Gastroesophageal sphincter (tissue), 4 donors: ENCODE data around the gene PIP5K1B. TPM values are rescaled to one million over a fixed set of nuclear protein-coding genes. Genes with fewer than 3 reads are reported as not detected.

Experiments used
- ATAC-seq: fragments of 150-250 bp; one replicate; pipeline ENCODE4 v1.9.1; 2016; ENCODE audit warnings: mild to moderate bottlenecking, moderate library complexity
- H3K27ac ChIP-seq, 4 donors: fragments of 200-600 bp; sonication (generic) in 3 of 4; 1 replicate in 3 of 4; 2 replicates in 1 of 4; pipeline ENCODE4 v1.5.1; 2016 to 2019
- H3K27me3 ChIP-seq: fragments of 200-600 bp; sonication (generic); one replicate; pipeline ENCODE4 v1.5.1; 2019
- H3K36me3 ChIP-seq, 2 donors: fragments of 200-600 bp; sonication (generic); one replicate each; pipeline ENCODE4 v1.5.1; 2019; ENCODE audit warnings: control low read depth in 1 of 2
- H3K4me1 ChIP-seq, 3 donors: fragments of 200-600 bp; sonication (generic); 1 replicate in 2 of 3; 2 replicates in 1 of 3; pipeline ENCODE4 v1.5.1; 2016 to 2019; ENCODE audit warnings: control low read depth in 2 of 3
- H3K4me3 ChIP-seq, 2 donors: fragments of 200-600 bp; sonication (generic); one replicate each; pipeline ENCODE4 v1.5.1; 2019; ENCODE audit warnings: mild to moderate bottlenecking in 1 of 2, moderate library complexity in 1 of 2
- H3K9me3 ChIP-seq, 3 donors: fragments of 200-600 bp; sonication (generic); one replicate each; pipeline ENCODE4 v1.5.1; 2017 to 2019; ENCODE audit warnings: control low read depth in 2 of 3
- EP300 ChIP-seq: sonication (generic); formaldehyde crosslinking; IDR thresholded peaks from one replicate; pipeline ENCODE4 v1.6.1; 2017; ENCODE audit warnings: antibody characterized with exemption, mild to moderate bottlenecking
- POLR2A ChIP-seq, 2 donors: fragments of 450-650 bp; IDR thresholded peaks; one replicate each; pipeline ENCODE4 v1.6.1; 2017; ENCODE audit warnings: antibody characterized with exemption in 2 of 2, mild to moderate bottlenecking in 2 of 2, moderate library complexity in 1 of 2
- POLR2AphosphoS5 ChIP-seq: sonication (generic); formaldehyde crosslinking; IDR thresholded peaks from one replicate; pipeline ENCODE4 v1.6.1; 2017; ENCODE audit warnings: antibody characterized with exemption
- WGBS, 2 donors: methylation state at CpG; one replicate each; pipeline ENCODE4 v1.1.5; 2018; ENCODE audit warnings: low coverage in 1 of 2; 5-methylcytosine and 5-hydroxymethylcytosine counted together
- total RNA-seq, 4 donors: library from RNA; depleted of rRNA; stranded (reverse); fragments of >200 nt; gene quantifications; one replicate each; pipeline ENCODE4 v1.1.0, GENCODE V29; 2016
- TF ChIP-seq, protein P1 (sequence below), 4 experiments: fragments of 200-600 bp in 2 of 4; fragments of 450-650 bp in 2 of 4; sonication (generic) in 1 of 4; IDR thresholded peaks; one replicate each; pipeline ENCODE4 v1.5.1; 2017 to 2019; ENCODE audit warnings: antibody characterized with exemption in 4 of 4, mild to moderate bottlenecking in 2 of 4, moderate library complexity in 2 of 4

PIP5K1B gene
- total RNA-seq, 4 donors from 2014 or later: 0.67 to 5.1 (median 1.2) TPM

DNA sequence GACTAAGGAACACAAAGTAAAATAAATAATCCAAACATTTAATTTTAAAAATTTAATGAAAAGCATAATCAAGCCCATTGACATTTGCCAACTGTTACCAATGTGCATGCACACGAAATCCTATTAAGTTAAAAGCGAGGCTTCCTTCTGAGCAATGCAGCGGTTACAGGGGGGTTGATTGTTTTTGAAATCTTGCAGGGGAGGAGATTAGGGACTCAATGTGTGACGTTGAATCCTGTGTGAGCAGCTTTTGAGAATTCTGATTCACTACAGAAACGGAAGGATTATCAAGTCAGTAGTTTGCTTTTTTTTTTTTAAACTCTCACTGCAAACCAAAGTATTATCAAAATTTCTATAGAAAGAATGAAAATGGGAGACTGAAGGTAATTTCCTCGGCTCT, 199.4 kb downstream of the PIP5K1B start:
- Histone ChIP-seq H3K27ac (no peak overlapping the region), H3K4me3 (no peak overlapping the region), H3K36me3 (no peaks in the 10 kb centered on the region), H3K4me1 (no peaks in the 10 kb centered on the region), H3K27me3 (no peaks in the 10 kb centered on the region), H3K9me3 (no peaks in the 10 kb centered on the region)
- ATAC-seq: no peak
- TF ChIP-seq POLR2A (IDR thresholded peaks at IDR 0.05) (no peak), EP300 (no peak), POLR2AphosphoS5 (no peak)
- TF ChIP-seq, protein P1, sequence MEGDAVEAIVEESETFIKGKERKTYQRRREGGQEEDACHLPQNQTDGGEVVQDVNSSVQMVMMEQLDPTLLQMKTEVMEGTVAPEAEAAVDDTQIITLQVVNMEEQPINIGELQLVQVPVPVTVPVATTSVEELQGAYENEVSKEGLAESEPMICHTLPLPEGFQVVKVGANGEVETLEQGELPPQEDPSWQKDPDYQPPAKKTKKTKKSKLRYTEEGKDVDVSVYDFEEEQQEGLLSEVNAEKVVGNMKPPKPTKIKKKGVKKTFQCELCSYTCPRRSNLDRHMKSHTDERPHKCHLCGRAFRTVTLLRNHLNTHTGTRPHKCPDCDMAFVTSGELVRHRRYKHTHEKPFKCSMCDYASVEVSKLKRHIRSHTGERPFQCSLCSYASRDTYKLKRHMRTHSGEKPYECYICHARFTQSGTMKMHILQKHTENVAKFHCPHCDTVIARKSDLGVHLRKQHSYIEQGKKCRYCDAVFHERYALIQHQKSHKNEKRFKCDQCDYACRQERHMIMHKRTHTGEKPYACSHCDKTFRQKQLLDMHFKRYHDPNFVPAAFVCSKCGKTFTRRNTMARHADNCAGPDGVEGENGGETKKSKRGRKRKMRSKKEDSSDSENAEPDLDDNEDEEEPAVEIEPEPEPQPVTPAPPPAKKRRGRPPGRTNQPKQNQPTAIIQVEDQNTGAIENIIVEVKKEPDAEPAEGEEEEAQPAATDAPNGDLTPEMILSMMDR (IDR thresholded peaks at IDR 0.05): no peak
- WGBS, 2 donors: 42 to 67% methylated on average over 6 of the region's 6 CpGs

DNA sequence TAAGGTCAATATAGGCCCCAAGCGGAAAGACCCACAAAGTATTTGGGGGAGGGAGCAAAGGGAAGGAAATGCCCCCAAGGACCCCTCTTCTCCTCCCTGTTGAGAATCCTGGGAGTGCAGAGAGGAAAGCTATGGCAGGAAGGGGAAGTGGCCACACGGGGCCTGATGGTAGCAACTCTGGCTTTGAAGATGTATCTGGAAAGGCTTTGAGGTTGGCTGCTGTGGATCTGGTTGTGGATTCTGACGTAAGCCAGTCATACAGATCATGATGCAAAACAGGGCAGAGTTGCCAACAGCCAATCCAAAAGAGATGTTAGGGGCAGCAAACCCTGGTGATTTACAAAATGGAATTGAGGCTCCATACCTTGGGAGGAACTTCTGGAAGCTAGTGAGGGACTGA, 200.1 kb downstream of the PIP5K1B start:
- WGBS, 2 donors: 20 to 87% methylated on average over 2 to 3 of the region's 3 CpGs
- no peaks in the 10 kb centered on the region for H3K4me1 ChIP-seq

GRCh38 chr9:68907910-68908309, 202.9 kb downstream of the PIP5K1B start:
- H3K4me1 ChIP-seq: no peaks in the 10 kb centered on the region
- H3K9me3 ChIP-seq: no peaks in the 10 kb centered on the region
- H3K36me3 ChIP-seq: no peaks in the 10 kb centered on the region
- H3K27ac ChIP-seq: no peak overlapping the region
- H3K27me3 ChIP-seq: no peaks in the 10 kb centered on the region
- TF ChIP-seq, protein P1 (IDR thresholded peaks at IDR 0.05): no peak
- no peak for TF ChIP-seq POLR2A (IDR thresholded peaks at IDR 0.05)
- TF ChIP-seq EP300: no peak
- no peak for TF ChIP-seq POLR2AphosphoS5
- no peak overlapping the region for H3K4me3 ChIP-seq
- ATAC-seq: no peak
- 79% methylated on average over 2 of the region's 2 CpGs for WGBS, 2 donors

More for the DNA sequence above, 200.1 kb downstream of the PIP5K1B start:
- H3K27ac ChIP-seq: no peak overlapping the region
- ATAC-seq: no peak
- TF ChIP-seq POLR2A (IDR thresholded peaks at IDR 0.05) (no peak), EP300 (no peak), POLR2AphosphoS5 (no peak)
- TF ChIP-seq, protein P1 (IDR thresholded peaks at IDR 0.05): no peak
- no peaks in the 10 kb centered on the region for H3K27me3 ChIP-seq
- H3K36me3 ChIP-seq: no peaks in the 10 kb centered on the region
- H3K9me3 ChIP-seq: no peaks in the 10 kb centered on the region
- no peak overlapping the region for H3K4me3 ChIP-seq

- H3K36me3 ChIP-seq: no peaks in the 10 kb centered on the region
- no peak overlapping the region for H3K27ac ChIP-seq
- ATAC-seq: no peak
- H3K27me3 ChIP-seq: no peaks in the 10 kb centered on the region
- H3K4me3 ChIP-seq: no peak overlapping the region
- TF ChIP-seq EP300: no peak
- TF ChIP-seq, protein P1 (IDR thresholded peaks at IDR 0.05): no peak
- TF ChIP-seq POLR2A (IDR thresholded peaks at IDR 0.05): no peak
- no peak for TF ChIP-seq POLR2AphosphoS5
- H3K4me1 ChIP-seq: no peaks in the 10 kb centered on the region
- H3K9me3 ChIP-seq: no peaks in the 10 kb centered on the region
Observed at GRCh38 chr9:68912561-68912960, 207.5 kb downstream of the PIP5K1B start.

- ATAC-seq: no peak
- H3K27ac ChIP-seq: no peak overlapping the region
- 0 to 6% methylated on average over 1 of the region's 1 CpG for WGBS, 2 donors
- H3K36me3 ChIP-seq: no peaks in the 10 kb centered on the region
- no peaks in the 10 kb centered on the region for H3K4me1 ChIP-seq
- no peaks in the 10 kb centered on the region for H3K27me3 ChIP-seq
- H3K9me3 ChIP-seq: no peaks in the 10 kb centered on the region
- TF ChIP-seq POLR2AphosphoS5: no peak
- H3K4me3 ChIP-seq: no peak overlapping the region
Observed at GRCh38 chr9:68913054-68913453, 208.0 kb downstream of the PIP5K1B start.
